Measurements from ENCODE around the gene SH3RF3.
A peak's percentile ranks its signal among the peaks of the same experiment; 100 is the strongest.
"Not testable (repeated sequence)": the region's sequence is repeated elsewhere in the genome, so short reads cannot be mapped to it uniquely, and the experiment has no call there.

The SH3RF3 gene

DNA sequence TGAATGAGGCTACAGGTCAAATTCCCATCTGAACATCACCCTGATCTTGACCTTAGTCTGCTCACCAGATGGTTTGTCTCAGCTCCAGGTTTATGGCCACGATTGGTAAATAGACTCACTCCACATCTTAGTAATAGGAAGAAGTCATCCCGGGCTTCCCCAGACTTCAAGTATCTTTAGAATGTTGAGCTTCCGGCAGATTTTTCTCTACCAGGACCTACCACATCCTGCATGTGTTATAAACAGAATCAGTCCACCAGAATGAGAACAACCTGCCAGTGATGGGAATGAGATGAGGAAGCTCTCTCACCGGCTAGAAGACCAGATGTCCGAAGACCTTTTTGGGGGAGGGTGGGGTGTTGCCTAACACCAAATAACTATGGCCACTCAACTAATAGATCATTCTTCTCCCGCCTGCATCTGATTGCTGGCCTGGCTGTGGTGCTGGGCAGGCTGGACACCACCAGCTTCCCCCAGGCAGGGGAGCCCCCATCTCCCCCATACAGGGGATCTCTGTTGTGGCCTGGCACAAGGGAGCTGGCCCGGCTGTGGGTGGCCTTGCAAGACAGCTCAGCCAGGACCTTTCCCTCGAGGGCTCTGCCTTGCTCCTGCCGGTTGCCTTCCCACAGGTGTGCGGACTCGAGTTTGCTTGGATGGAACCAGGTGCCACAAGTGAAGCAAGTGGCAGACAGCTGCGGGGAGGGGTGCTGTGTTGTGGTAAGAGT is 88.5 kb downstream of the SH3RF3 start:
- no peak for DNase-seq (ENCODE audit: low read depth in 2 of 2)

DNA sequence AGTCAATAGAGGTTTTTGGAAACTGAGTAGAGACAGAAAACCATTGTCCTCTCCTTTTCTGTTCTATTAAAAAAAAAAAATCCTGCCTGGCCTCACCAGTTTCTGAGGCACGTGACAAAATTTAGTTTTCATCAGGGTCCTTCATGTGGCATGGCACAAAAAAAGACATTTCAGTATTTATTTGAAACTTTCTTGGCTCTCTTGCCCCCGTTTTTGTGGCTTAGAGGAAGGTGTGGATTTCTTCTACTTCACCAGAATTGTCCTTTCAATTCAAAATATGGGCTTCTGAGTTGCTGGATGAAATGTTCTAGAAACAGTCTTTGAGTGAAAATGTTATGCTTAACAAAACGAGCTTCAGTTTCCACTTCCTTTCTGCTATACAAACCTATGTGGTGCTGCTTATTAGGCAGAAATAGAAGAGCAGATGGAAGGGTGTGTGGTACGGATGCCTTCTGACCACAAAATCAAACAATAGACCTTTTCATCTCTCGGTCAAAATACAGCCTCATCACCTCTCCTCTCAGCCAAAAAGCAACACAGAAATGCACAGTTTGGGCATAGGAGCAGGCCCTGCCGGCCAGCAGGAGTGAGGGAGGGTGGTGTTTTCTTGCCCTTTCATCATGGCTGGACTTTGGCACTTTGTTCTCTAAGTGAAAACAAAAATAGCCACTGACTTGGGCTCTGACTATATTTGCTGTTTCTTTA is 89.2 kb downstream of the SH3RF3 start:
- no peak for DNase-seq (ENCODE audit: low read depth in 2 of 2)

DNA sequence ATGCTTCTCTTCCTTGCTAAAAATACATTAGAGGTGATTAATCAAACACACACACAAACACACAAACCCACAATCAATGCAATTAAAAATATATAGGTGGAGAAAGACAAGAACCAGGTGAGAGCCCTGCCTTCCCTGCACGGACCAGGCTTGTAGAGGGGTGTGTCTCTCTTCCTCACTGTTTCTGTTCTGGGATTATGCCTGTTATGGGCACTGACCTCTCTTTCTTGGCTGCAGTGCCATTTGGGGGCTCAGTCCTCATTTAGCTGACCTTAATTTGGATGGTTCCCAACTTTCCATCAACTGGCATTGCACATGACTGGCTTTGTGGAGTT is 89.8 kb downstream of the SH3RF3 start:
- DNase-seq (ENCODE audit: low read depth in 2 of 2) = no peak

DNA sequence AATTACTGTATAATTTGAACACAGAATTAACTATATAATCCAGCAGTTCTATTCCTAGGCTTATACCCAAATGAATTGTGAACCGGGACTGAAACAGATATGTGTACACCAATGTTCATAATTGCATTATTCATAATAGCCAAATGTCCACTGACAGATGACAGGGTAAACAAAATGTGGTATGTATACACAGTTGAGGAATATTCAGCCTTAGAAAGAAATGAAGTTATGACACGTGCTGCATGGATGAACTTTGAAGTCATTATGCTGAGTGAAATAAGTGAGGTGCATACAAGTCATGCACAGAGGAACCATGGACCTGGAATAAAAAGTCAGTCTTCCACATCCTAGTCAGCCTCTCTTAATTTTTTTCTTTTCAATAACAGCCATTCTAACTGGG is 91.9 kb downstream of the SH3RF3 start:
- no peak for DNase-seq (ENCODE audit: low read depth in 2 of 2)

DNA sequence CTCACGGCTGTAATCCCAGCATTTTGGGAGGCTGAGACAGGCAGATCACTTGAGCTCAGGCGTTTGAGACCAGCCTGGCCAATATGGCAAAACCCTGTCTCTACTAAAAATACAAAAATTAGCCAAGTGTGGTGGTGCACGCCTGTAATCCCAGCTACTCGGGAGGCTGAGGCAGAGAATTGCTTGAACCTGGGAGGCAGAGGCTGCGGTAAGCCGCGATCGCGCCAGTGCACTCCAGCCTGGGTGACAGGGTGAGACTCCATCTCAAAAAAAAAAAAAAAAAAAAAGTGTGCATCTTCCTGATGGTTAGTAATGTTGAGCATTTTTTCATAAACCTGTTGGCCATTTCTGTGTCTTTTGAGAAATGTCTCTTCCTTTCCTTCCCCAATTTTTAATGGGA is 92.3 kb downstream of the SH3RF3 start:
- DNase-seq (ENCODE audit: low read depth in 2 of 2) = not testable (repeated sequence)

DNA sequence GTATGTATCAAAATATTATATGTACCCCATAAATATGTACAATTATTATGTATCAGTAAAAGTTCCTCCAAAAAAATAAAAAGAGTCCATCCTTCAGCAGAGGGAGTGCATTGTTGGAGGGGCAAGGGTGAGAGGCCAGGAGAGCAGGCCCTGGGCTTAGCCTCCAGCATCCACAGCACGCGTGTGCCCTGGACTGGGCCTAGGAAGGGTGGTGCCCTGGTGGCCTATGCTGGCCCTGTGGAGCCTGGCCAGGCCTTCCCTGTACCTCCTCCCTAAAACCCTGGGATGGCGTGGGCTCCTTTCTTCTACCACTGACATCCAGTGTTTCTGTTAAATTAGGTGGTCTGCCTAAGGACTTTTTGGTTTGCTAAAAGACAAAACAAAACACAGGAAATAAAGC is 93.4 kb downstream of the SH3RF3 start:
- DNase-seq (ENCODE audit: low read depth in 2 of 2) = no peak

DNA sequence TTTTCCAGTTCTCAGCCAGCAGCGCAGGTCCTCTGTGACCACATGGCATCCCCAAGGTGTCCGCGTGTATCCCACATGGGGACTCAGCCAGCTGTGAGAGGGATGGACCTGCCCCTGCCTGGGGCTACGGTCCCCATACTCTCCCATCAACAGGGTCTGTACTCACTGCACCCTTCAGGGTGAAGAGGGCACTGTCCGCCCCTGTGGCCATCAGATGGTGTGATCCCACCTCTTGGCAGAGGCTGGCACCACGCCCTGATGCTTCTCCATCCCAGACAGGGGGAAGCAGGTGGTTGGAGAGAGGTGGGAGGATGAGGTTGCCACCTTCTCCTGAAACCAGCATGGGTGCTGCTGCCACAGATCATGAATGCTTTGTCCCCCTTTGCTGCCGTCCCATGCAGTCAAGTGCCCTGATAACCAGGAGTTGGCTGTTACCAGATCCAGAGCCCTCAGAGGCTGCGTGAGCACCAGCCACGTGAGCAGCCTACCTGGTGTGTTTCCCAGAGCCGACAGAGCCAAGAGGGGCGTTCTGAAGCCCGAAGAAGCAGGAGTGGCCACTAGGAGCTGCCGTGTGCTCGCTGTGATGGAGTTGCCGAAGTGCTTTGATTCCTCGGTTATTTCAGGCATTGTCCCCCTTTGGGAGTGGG is 93.9 kb downstream of the SH3RF3 start:
- DNase-seq (ENCODE audit: low read depth in 2 of 2) = no peak

DNA sequence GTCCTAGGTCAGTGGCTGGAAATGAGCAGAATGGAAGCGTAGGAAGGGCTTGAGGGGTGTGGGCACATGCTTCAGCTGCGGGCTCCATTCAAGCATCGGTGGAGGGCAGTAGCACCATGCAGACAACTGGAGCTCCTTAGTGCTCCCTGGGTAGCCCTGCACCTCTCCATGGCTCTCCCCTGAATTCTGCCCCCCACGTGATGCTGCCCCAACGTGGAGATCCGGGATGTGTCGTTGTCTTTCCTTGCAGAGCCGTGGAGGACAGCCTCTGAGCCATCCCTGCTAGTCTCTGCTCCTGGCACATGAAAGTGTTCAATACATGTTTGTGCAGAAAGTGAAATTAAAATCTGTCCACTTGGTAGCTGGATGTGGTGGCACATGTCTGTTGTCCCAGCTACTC is 94.5 kb downstream of the SH3RF3 start:
- no peak for DNase-seq (ENCODE audit: low read depth in 2 of 2)

DNA sequence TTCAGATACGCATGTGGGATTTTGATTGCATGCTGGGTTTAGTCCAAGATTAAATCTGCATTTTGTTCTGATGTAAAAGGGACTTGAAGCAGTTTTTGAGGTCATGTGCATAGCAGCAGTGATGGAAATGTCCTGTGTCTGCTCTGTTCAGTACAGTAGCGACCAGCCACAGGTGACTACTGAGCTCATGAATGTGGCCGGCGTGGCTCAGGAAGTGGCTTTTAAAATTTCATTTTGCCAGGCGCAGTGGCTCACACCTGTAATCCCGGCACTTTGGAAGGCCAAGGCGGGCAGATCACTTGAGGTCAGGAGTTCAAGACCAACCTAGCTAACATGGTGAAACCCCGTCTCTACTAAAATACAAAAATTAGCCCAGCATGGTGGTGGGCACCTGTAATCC is 95.3 kb downstream of the SH3RF3 start:
- DNase-seq (ENCODE audit: low read depth in 2 of 2) = not testable (repeated sequence)

DNA sequence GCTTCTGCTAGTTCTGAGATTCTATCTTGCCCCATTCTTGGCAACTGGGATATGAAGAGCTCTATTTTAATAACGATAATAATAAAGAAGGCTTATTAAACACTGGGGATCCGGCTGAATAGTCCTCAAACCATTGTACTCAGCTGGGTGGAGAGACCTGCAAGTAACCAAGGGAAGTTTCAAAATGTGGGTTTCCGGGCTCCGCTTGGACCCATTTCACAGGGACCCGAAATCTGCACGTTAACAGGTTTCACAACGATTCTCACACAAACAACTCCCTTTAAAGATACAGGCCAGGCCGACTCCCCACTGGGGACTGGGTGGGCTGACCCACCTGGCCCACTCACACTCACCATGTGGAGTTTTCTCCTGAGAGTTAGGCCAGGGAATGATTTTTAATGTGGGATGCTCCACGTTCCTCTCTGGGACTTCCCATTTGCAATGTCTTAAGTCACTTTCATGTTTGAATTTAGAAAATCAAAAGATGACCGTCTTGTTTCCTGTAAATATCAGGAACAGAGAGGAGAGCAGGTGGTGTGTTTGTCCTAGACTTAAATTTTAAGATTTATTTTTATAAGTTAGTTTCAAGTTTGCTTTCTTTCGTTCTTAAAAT is 96.3 kb downstream of the SH3RF3 start:
- DNase-seq (ENCODE audit: low read depth in 2 of 2) = no peak

DNA sequence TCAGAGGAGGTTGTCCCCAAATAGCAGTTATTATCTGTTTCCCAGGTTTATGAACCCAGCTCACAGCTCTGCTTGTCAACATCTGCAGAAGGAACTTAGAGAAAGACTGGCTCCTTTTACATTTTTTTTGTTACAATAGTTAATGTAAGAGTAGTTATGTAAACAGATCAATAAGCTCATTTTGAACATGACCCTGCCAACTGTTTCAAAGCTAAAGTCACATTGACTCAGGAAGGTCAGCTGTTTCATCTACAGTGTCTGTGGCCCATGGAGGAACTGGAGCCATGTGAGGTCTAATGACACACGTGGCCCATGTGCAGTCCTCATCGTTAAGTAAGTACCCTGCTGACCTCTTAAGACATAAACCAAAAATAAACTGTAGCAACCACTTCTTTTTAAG is 97.1 kb downstream of the SH3RF3 start:
- DNase-seq (ENCODE audit: low read depth in 2 of 2) = no peak

DNA sequence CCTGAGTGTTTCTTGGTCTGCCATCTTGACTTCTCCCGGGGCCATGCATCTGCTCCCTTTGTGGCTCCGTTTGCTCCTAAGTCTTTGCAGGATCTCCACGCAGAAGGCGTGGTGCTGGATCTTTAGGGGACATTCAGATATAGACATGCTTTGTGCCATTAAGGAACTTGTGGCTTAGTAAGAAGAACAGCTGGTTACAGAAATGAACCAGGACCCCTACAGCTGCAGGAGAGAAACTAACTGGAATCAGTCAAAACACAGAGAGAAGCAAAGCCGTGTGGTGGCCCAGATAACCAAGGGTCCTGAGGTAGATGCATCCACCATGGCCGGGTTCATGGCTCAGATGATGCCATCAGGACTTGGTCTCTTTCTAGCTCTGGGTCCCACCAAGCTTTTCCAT is 97.6 kb downstream of the SH3RF3 start:
- DNase-seq (ENCODE audit: low read depth in 2 of 2) = no peak

DNA sequence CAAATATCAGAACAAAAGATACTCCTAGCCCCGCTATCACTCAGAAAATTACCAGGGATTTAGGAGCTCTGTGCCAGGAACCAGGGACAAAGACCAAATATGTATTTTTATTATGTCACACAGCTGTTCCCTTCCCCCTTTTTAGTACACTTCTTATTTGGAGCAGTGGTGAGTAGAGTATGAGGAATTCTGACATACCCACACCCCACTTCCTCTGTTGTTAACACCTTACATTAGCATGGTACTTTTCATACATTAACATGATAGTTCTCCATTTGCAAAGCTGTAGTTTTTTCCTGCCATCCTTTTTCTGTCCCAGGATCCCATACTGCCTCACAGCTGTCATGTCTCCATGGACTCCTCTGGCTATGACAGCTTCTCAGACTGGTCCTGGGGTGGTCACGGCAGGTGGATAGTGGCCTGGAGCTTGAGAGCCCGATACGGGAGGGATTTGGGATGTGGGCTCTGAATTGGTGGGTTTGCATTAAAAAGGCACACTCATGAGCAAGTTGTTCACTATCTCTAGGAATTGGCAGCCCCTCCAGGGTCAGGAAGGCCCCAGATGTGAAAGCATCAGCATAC is 100.2 kb downstream of the SH3RF3 start:
- DNase-seq (ENCODE audit: low read depth in 2 of 2) = no peak

DNA sequence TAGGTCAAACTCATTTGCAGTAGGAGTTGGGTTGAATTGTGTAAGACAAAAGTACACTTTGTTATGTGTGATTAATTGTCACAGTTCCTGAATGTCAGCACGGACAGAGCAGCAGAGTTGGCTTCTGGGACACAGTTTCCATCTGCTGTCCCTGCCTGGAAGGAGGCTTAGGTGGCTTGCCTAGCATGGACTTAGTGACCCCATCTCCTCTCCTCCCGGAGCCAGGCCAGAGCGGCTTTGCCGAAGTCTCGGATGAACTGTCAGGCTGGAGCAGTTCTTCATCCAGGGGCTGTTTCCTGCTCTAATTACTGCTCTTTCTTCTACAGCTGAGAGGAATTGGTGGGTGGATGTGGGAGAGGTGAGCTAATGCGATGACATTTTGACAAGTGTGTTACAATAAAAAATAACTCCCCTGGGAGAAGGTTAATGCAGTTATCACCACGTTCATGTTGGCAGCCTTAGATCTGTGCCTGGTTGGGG is 102.0 kb downstream of the SH3RF3 start:
- no peak for DNase-seq (ENCODE audit: low read depth in 2 of 2)

DNA sequence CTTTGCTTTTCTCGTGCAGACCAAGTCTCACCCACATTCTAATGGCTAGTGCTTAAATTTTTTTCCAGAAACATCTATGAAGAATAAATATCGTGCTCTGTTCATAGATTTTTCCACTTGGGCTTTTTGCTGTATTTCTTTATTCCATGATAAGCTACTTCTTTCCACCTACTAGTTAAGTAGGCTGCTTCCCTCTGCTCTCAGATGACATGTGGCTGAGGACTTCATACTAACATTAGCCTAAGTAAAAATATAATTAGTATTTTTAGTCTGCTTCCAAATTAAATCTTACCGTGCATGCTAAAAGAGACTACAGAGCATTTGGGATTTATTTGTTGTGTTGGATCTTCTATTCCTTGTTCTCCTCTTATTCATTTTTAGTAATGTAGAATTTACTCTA is 102.4 kb downstream of the SH3RF3 start:
- DNase-seq (ENCODE audit: low read depth in 2 of 2) = no peak

DNA sequence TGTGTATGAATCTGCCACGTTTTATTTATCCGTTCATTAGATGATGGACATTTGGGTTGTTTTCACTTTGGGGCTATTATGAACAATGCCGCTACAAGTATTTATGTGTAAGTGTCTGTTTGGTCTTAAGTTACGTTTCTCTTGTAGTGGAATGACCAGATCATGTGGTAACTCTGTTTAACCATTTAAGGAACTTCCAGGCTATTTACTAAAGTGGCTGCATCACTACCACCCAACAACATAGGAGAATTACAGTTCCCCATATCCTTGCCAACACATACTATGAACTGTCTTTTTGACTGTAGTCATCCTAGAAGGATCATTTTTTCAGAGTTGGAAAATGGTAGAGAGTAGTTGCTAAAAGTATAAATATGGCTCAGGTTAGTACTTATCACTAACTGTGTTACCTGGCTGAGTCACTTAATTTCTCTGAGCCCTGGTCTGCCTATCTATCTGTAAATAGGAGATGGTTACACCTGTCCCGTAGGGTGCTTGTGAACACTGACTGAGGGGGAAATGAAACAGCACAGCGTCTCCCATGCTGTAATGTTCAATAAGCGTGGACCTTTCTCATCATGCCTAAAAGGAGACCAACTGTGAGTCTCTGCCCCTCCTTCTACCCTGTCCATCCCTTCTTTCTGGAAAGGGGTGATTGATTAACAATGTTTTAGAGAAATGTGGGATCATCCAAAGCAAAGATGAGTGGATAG is 103.1 kb downstream of the SH3RF3 start:
- DNase-seq (ENCODE audit: low read depth in 2 of 2) = no peak

DNA sequence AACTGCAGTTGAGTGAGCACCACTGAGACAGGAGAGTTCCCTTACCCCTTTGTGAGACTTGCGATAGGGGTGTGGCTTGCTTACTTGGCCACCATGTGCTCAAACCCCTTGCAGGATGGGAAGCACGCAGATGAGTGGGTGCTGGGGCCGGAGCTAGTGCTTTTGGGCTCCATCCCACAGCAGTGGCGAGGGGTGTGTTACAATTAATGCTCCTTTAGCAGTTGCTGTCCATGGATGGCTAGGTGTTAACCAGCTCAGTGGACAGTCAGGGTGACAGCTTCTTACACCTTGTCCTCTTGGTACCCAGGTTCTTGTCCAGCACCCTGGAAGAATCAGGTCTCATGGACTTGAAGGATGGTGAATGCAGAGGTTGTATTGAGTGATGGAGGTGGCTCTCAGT is 103.9 kb downstream of the SH3RF3 start:
- DNase-seq (ENCODE audit: low read depth in 2 of 2) = no peak

DNA sequence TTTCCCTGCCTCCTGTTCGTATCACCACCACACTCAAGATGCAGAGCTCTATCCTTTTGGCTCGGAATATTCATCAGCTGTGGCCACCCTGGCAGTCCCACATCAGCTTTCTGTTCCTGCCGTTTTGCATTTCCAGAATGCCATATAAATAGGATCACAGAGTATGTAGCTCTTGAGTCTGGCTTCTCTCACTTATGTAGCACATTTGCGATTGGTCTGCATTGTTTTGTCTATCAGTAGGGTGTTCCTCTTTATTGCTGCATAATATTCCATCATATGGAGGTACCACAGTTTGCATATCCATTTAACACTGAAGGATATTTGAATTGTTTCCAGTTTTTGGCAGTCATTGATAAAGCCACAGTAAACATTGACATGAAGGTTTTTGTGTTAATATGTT is 104.6 kb downstream of the SH3RF3 start:
- no peak for DNase-seq (ENCODE audit: low read depth in 2 of 2)

DNA sequence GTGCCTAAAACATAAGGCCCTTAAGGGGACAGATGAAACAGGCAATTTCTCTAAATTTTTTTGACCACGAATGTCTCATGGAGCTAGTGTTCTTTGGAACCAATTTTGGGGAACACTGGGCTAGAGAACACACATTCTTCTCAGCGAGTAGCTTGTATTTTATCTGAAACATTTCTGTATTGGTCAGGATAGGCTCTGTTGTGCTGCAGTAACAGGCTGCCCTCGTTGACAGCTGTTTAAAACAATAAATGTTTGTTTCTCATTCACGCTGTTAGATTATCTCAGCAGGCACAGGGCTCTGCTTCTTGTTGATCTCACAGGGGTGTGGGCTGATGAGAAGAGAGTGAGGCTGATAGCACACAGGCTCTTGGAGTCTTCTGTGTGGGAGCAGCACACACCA is 105.3 kb downstream of the SH3RF3 start:
- no peak for DNase-seq (ENCODE audit: low read depth in 2 of 2)

DNA sequence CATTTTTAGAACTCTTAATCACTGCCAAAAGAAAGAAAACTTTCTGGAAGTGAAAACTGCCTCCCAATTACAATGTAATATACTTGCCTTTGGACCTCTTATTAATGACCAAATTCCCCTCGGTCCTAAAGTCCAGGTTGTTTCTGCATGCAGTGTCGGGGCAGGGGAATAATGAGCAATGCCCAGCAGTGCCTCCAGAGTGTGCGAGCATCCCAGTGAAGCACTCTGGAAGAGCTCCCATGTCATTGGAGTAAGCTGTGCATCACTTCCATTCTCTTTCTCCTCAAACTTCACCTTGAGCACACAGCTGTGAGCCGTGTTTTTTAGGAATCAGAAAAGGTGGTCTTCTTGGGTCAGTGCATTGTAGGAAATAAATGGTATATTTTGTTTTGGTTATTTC is 107.1 kb downstream of the SH3RF3 start:
- no peak for DNase-seq (ENCODE audit: low read depth in 2 of 2)

DNA sequence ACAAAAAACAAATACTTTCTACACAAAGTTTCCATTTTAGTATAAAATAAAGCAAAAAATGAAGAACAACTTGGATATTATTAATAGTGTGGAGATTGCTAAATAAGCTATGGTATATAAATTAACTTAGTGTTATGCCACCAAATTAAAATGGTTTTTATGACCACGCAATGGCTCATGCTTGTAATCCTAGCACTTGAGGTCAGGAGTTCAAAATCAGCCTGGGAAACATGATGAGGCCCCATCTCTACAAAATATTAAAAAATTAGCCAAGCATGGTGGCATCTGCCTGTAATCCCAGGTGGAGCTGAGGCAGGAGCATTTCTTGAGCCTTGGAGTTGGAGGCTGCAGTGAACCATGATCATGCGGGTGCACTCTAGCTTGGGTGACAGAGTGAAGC is 108.8 kb downstream of the SH3RF3 start:
- no peak for DNase-seq (ENCODE audit: low read depth in 2 of 2)

DNA sequence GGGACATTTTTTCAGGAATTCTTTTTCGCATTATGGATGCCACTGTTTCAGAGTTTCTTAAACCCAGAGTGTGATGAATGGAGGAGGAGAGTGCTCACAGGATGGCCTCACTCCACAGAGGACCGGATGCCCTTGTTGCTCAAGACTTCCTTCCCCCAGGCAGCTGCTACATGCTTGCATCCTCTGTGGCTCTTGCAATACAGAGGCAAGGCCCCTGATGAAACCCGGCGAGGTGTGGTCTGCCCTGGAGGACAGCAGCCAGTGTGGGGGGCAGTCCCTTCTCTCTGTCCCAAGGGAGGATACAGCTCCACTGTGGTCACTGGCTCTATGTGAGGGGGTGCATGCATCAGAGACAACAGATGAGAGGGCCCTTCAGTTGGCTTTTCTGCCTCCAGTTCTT is 109.6 kb downstream of the SH3RF3 start:
- DNase-seq (ENCODE audit: low read depth in 2 of 2) = peak; percentile 33 to 37

Measured in fibroblast of skin of left biceps (primary cell).